IPS DF 6.9 (cell line): ENCODE results near the gene TRPM2.
A peak's percentile ranks its signal among the peaks of the same experiment; 100 is the strongest.

Source experiments
- DNase-seq: peaks from one replicate; pipeline ENCODE4 v3.0.0-alpha.2; 2013; ENCODE audit warnings: low read depth, low spot score
- H3K27ac ChIP-seq: one replicate; pipeline ENCODE4 v1.5.1; 2013; ENCODE audit warnings: low read length, control low read depth
- H3K27me3 ChIP-seq: 2 replicates; pipeline ENCODE4 v1.6.1; 2013; ENCODE audit warnings: mild to moderate bottlenecking, low read length; ENCODE audit not compliant: control insufficient read depth, insufficient read depth
- H3K36me3 ChIP-seq: 2 replicates; pipeline ENCODE4 v1.6.1; 2013; ENCODE audit warnings: low read length; ENCODE audit not compliant: control insufficient read depth, insufficient read depth
- H3K4me1 ChIP-seq: 2 replicates; pipeline ENCODE4 v1.6.1; 2013; ENCODE audit warnings: low read length; ENCODE audit not compliant: control insufficient read depth, insufficient read depth
- H3K4me3 ChIP-seq: 2 replicates; pipeline ENCODE4 v1.5.1; 2013; ENCODE audit warnings: mild to moderate bottlenecking, low read length
- H3K9me3 ChIP-seq: 2 replicates; pipeline ENCODE4 v1.6.1; 2013; ENCODE audit warnings: low read length, inconsistent platforms; ENCODE audit not compliant: control insufficient read depth, insufficient read depth
- WGBS: extraction: QIAGEN DNeasy Blood & Tissue Kit; methylation state at CpG from one replicate; pipeline ENCODE4 v1.1.7; 2013; ENCODE audit warnings: mixed read lengths, missing lambda C conversion rate; ENCODE audit not compliant: insufficient read length, insufficient coverage; 5-methylcytosine and 5-hydroxymethylcytosine counted together

The TRPM2 gene

DNA sequence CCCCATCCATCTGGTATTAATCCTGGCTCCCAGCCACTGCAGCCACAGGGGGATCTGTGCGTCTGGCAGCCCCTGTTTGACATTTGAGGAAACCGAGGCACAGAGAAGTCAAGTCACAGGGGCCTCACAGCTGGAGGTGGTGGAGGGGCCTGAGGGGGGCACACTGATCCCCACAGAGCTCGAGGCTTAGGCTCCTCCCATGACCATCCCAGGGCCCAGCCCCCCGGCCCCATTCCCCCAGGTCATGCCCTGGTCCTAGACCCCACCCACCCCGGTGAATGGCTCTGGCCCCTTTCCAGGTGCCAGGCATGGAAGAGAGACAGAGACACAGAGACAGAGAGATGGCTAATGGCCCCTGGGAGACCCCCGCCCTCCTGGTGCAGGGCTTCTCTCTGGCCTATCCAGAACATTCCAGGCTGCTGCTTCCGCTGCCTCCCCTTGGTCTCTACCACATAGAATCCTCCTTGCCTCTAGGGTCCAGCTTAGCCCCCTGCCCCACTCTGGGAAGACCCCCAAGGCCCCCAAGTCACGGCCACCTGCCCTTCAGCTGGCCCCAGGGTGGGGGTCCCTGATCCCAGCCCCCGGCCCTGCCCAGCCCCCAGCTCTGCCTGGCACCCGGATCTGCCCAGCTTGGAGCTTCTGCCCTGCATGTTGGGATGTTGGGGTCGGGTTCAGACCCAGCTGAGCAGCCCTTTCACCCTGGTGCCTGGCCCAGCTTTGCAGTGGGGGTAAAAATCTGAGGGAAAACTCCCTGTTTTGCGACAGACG, 72.7 kb downstream of the TRPM2 start:
- Histone ChIP-seq H3K9me3 (no peaks in the 10 kb centered on the region), H3K27me3 (no peaks in the 10 kb centered on the region), H3K4me3 (no peak overlapping the region), H3K36me3 (no peaks in the 10 kb centered on the region; the same call in 1 of the 2 replicates), H3K4me1 (no peaks in the 10 kb centered on the region; the same call in 1 of the 2 replicates), H3K27ac (no peak overlapping the region)
- WGBS: no CpG with 5 or more reads among the region's 13 CpGs
- DNase-seq: no peak

DNA sequence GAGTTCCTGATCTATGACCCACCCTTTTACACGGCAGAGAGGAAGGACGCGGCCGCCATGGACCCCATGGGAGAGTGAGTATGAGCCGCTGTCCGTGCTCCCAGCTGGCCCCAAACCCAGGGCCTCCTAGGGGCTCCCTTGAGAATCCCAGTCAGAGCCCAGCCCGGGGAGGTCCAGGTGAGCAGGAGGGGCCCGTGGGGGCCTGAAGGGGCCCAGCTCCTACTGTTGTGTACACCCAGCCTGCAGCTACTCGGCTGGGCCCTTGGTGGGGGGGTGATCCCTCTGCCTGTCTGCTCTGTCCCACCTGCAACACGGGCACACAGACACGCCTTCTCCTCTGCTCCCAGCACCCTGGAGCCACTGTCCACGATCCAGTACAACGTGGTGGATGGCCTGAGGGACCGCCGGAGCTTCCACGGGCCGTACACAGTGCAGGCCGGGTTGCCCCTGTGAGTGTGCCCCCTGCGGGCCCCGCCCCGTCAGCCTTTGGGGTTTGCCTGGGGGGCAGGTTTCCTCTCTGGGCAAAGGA, 73.3 kb downstream of the TRPM2 start:
- Histone ChIP-seq H3K36me3 (no peaks in the 10 kb centered on the region; the same call in 1 of the 2 replicates), H3K27me3 (no peaks in the 10 kb centered on the region), H3K4me3 (no peak overlapping the region), H3K4me1 (no peaks in the 10 kb centered on the region; the same call in 1 of the 2 replicates), H3K27ac (no peak overlapping the region), H3K9me3 (no peaks in the 10 kb centered on the region)
- DNase-seq: no peak
- WGBS: no CpG with 5 or more reads among the region's 21 CpGs

DNA sequence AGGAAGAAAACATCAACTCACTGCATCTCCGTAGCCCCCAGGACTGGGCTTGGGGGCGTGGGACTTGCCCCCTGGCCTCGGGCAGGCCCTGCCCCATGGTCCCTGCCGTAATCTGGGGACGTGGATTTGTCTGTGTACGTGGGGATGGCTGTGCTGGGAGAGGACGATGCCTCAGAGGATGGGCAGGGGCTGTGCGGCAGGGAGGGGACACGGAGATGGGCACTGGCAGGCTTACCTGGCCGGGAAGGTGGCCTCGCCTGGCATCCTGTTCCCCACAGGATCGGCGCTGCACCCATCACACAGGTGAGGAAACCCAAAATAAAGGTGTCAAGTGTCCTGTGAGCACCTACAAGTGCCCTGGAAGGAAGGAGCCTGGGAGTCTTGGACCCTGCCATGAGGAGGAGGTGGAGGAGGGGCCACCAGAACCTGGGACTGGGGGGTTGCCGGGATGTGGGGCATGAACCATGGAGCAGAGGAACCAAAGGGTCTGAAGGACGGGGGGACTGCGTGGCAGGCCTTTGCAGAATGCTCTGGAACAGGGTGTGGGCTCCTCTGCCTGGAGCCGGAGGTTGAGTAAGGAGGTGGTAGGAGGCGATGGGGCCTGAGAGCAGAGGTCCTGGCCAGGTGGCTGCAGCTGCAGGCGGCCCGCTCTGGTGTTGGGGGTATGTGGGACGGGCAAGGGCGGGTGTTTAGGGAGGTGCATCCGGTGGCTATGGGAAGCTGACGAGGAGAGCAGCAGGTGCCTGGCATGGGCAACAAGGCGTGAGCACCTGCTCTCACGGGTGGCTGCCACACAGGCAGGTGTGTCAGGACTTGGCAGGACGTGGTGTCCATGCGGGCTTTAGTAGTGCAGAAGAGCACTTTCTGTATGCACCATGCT, 74.1 kb downstream of the TRPM2 start:
- no peak for DNase-seq
- H3K9me3 ChIP-seq: no peaks in the 10 kb centered on the region
- no peaks in the 10 kb centered on the region; the same call in 1 of the 2 replicates for H3K36me3 ChIP-seq
- no peaks in the 10 kb centered on the region; the same call in 1 of the 2 replicates for H3K4me1 ChIP-seq
- H3K4me3 ChIP-seq: no peak overlapping the region
- WGBS: no CpG with 5 or more reads among the region's 28 CpGs
- no peaks in the 10 kb centered on the region for H3K27me3 ChIP-seq
- no peak overlapping the region for H3K27ac ChIP-seq

DNA sequence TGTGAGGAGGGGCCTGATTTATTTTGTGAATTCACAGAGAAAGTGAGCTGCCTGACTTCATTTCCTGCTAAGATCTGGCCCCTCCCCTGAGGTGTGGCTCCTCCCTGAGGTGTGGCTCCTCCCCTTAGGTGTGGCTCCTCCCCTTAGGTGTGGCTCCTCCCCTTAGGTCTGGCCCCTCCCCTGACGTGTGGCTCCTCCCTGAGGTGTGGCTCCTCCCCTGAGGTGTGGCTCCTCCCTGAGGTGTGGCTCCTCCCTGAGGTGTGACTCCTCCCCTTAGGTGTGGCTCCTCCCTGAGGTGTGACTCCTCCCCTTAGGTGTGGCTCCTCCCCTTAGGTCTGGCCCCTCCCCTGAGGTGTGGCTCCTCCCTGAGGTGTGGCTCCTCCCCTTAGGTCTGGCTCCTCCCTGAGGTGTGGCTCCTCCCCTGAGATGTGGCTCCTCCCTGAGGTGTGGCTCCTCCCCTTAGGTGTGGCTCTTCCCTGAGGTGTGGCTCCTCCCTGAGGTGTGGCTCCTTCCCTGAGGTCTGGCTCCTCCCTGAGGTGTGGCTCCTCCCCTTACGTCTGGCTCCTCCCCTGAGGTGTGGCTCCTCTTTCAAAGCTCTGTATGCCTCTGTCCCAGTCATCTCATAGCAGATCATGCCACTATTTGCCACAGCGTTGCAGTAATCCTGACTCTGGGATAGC, 75.0 kb downstream of the TRPM2 start:
- no peaks in the 10 kb centered on the region for H3K9me3 ChIP-seq
- peak; percentile 58 for DNase-seq
- H3K27ac ChIP-seq: no peak overlapping the region
- no peaks in the 10 kb centered on the region for H3K27me3 ChIP-seq
- no CpG with 5 or more reads among the region's 3 CpGs for WGBS
- no peak overlapping the region for H3K4me3 ChIP-seq
- no peaks in the 10 kb centered on the region; the same call in 1 of the 2 replicates for H3K36me3 ChIP-seq
- H3K4me1 ChIP-seq: no peaks in the 10 kb centered on the region; the same call in 1 of the 2 replicates

DNA sequence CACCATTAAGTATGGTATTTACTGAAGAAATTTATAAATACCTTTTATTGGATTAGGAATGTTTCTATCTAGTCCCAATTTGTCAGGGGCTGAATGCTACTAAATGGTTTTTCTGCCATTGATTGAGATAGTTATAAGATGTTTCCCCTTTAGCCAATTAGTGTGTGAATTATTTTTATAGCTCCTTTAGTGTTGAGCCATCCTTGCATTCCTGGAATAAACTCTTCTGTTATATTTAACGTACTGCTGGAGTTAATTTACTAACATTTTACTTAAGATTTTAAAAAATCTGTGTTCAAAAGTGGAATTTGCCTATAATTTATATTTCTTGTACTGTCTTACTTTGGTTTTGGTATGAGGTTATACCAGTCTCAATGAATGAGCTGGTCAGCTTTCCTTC, 76.5 kb downstream of the TRPM2 start:
- Histone ChIP-seq H3K4me3 (no peak overlapping the region), H3K36me3 (no peaks in the 10 kb centered on the region; the same call in 1 of the 2 replicates), H3K9me3 (no peaks in the 10 kb centered on the region), H3K4me1 (no peaks in the 10 kb centered on the region; the same call in 1 of the 2 replicates), H3K27me3 (no peaks in the 10 kb centered on the region), H3K27ac (no peak overlapping the region)
- no CpG with 5 or more reads among the region's 1 CpG for WGBS
- DNase-seq: no peak

DNA sequence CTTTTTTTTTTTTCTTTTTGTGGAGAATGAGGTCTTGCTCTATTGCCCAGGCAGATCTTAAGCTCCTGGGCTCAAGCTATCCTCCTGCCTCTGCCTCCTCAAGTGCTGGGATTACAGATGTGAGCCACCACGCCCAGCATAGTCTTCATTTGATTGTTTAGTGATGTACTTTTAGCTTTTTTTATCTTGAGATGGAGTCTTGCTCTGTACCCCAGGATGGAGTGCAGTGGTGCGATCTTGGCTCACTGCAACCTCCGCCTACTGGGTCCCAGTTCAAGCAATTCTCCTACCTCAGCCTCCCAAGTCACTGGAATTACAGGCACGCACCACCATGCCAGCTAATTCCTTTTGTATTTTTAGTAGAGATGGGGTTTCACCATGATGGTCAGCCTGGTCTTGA, 77.9 kb downstream of the TRPM2 start:
- no CpG with 5 or more reads among the region's 4 CpGs for WGBS
- H3K4me1 ChIP-seq: no peaks in the 10 kb centered on the region; the same call in 1 of the 2 replicates

DNA sequence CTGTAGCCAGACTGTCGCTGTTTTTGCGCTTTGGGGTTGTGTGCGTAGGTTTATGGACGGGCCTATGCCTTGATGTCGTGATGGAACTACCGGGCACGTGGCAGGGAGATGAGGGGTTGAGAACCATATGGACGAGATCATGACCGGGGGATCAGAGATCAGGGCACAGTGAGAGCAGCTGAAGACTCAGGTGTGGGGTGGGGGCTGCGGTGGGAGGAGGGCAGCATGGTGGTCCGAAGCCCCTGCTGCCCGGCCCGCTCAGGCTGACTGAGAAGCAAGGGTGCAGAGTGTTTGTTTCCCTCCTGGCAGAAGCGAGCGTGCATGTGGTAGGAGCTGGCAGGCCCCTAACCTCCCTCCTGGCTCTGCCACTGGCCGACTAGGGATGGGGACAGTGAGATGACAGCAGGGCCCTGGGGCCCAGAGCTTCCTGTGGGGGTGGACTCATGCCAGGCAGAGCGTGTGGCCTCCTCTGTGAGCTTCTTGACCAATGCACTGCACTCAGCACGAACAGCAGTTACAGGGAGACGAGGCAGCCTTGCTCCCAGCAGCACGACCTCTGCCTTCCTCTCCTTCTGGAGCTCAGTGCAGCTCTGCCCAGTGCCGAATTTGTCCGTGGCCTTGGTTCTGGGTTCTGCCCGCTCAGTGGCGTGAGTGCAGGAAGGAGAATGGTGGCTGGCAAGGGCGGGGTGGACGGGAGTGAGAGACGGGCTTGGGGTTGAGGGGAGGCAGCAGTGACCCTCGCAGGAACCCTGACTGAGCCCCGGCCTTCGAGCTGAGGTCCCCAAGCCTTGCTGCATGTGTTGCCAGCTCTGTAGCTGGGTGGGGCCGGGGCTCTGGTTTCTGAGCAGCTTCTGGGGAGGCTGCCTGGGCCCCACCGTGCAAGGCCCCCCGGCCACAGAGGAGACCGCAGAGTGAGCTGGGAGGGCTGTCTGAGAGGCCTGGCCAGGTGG, 79.7 kb downstream of the TRPM2 start:
- no peaks in the 10 kb centered on the region for H3K27me3 ChIP-seq
- no peak overlapping the region for H3K27ac ChIP-seq
- H3K9me3 ChIP-seq: no peaks in the 10 kb centered on the region
- WGBS: no CpG with 5 or more reads among the region's 34 CpGs
- no peaks in the 10 kb centered on the region for H3K4me1 ChIP-seq
- H3K4me3 ChIP-seq: no peak overlapping the region
- H3K36me3 ChIP-seq: no peaks in the 10 kb centered on the region
- no peak for DNase-seq

More for the DNA sequence above, 77.9 kb downstream of the TRPM2 start:
- no peak overlapping the region for H3K4me3 ChIP-seq
- H3K27me3 ChIP-seq: no peaks in the 10 kb centered on the region
- H3K36me3 ChIP-seq: no peaks in the 10 kb centered on the region; the same call in 1 of the 2 replicates
- DNase-seq: no peak
- no peak overlapping the region for H3K27ac ChIP-seq
- H3K9me3 ChIP-seq: no peaks in the 10 kb centered on the region

DNA sequence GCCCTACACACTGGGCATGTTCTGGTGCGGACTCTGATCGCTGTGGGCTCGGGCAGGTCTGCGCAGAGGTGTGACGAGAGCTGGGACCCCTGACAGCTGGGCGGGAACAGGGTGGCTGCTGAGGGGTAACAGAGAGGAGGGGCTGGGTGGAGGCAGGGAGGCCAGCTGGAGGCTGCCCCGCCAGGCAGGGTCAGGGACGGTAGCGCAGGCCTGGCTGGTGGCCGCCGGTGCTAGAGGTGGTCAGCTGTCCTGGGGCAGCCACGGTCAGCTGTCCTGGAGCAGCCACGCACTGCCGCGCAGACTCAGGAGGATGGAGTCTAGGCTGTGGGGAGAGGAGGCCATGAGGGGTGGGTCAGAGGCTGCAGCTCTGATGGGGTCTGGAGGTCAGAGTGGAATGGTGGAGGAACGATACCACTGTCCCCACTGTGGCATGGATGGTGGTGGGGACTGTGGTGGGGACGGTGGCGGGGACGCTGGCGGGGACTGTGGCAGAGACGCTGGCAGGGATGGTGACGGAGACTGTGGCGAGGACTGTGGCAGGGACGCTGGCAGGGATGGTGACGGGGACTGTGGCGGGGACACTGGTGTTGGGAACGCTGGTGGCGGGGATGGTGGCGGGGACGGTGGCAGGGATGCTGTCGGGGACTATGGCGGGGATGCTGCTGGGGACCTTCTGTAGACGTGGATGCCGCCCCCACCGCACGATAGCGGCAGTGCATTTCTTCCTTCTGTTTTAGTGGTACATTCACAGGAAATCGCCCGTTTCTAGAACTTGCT, 80.6 kb downstream of the TRPM2 start:
- WGBS: no CpG with 5 or more reads among the region's 39 CpGs
- H3K27ac ChIP-seq: no peak overlapping the region
- no peaks in the 10 kb centered on the region; the same call in 1 of the 2 replicates for H3K36me3 ChIP-seq
- DNase-seq: no peak
- H3K9me3 ChIP-seq: no peaks in the 10 kb centered on the region
- no peaks in the 10 kb centered on the region for H3K4me1 ChIP-seq
- no peak overlapping the region for H3K4me3 ChIP-seq
- no peaks in the 10 kb centered on the region for H3K27me3 ChIP-seq

DNA sequence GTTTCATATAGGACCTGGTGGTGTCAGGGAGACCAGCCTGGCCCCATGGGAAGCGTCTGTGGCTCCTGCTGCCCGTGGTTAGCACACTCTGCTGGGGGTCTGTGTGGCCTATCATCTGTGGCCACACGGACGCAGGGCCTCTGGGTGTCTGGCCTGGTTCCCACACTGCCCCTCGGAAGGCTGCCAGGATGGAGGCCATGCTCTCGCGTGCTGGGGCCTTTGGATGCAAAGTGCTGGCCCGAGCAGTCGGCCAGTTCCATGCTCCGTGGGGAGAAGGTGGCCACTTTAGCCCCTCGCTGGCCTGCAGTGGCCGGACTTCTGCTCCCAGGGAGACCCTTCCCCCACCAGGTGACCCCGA, 81.1 kb downstream of the TRPM2 start:
- no peaks in the 10 kb centered on the region for H3K27me3 ChIP-seq
- no CpG with 5 or more reads among the region's 13 CpGs for WGBS
- H3K4me1 ChIP-seq: no peaks in the 10 kb centered on the region
- H3K36me3 ChIP-seq: no peaks in the 10 kb centered on the region; the same call in 1 of the 2 replicates
- H3K27ac ChIP-seq: no peak overlapping the region
- no peak overlapping the region for H3K4me3 ChIP-seq
- no peak for DNase-seq
- no peaks in the 10 kb centered on the region for H3K9me3 ChIP-seq
